Measurements from ENCODE around the gene TMPO. TPM values are rescaled to one million over a fixed set of nuclear protein-coding genes. Genes with fewer than 3 reads are reported as not detected.

Gene TMPO
- total RNA-seq, 1 experiment from 2014 or later = 212 TPM

DNA sequence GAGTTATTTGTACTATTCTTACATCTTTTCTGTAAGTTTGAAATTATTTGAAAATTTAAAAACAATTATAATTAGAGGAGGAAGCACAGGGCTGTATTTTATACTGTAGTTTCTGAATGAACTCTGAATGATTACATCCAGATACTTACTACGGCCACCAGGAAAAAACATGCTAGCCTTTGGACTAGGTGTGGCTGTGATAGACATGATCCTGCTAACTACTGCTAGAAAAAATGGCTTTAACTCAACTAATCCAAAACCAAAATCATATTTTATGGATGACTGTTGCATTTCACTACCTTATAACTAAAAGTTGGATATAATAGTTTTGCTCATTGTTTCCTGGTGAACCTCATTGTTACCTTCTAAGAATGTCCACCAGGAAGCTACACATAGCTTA is 63.0 kb downstream of the TMPO start:
- peaks cover 44% of the 10 kb centered on the region for H3K4me1 ChIP-seq
- no peaks in the 10 kb centered on the region for H3K36me3 ChIP-seq (ENCODE audit: control insufficient read depth, insufficient read depth, low read length)
- H3K27me3 ChIP-seq (replicated peaks; ENCODE audit: control insufficient read depth, insufficient read depth, low read length) = no peaks in the 10 kb centered on the region
- H3K4me3 ChIP-seq (ENCODE audit: low read depth, low read length) = no peak overlapping the region
- no peaks in the 10 kb centered on the region for H3K9me3 ChIP-seq
- Mint-ChIP-seq H3K27ac (ENCODE audit: unreplicated experiment) (no peak overlapping the region), H3K27me3 (ENCODE audit: insufficient read depth, unreplicated experiment) (no peaks in the 10 kb centered on the region), H3K4me3 (ENCODE audit: unreplicated experiment) (no peak overlapping the region), H3K9me3 (ENCODE audit: unreplicated experiment) (no peaks in the 10 kb centered on the region), H3K4me1 (ENCODE audit: low read depth, unreplicated experiment) (peaks cover 14% of the 10 kb centered on the region), H3K36me3 (ENCODE audit: insufficient read depth, unreplicated experiment) (no peaks in the 10 kb centered on the region)
- BruUV-seq (replicated peaks) = no TSS peak
- intact Hi-C loops (cut with micrococcal nuclease; ENCODE audit: unreplicated experiment) = no loop called here
- POLR2A ChIA-PET = interaction anchor here (1.6 kb wide), 1 partner anchor 15 kb away, joined by 10 read pairs; the partner anchor contains the start of gene SLC25A3
- no peak for DNase-seq
- CTCF ChIA-PET = interaction anchor here (1.2 to 2.6 kb wide), 2 partner anchors 12 to 13 kb away, joined by 4 to 8 read pairs; no protein-coding TSS in a partner anchor
- TF ChIP-seq, protein P1, sequence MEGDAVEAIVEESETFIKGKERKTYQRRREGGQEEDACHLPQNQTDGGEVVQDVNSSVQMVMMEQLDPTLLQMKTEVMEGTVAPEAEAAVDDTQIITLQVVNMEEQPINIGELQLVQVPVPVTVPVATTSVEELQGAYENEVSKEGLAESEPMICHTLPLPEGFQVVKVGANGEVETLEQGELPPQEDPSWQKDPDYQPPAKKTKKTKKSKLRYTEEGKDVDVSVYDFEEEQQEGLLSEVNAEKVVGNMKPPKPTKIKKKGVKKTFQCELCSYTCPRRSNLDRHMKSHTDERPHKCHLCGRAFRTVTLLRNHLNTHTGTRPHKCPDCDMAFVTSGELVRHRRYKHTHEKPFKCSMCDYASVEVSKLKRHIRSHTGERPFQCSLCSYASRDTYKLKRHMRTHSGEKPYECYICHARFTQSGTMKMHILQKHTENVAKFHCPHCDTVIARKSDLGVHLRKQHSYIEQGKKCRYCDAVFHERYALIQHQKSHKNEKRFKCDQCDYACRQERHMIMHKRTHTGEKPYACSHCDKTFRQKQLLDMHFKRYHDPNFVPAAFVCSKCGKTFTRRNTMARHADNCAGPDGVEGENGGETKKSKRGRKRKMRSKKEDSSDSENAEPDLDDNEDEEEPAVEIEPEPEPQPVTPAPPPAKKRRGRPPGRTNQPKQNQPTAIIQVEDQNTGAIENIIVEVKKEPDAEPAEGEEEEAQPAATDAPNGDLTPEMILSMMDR (IDR thresholded peaks at IDR 0.05; ENCODE audit: insufficient read depth in 1 of 2, low read depth in 1 of 2, low read length in 1 of 2, severe bottlenecking in 1 of 2, unreplicated experiment in 1 of 2) = no peak

DNA sequence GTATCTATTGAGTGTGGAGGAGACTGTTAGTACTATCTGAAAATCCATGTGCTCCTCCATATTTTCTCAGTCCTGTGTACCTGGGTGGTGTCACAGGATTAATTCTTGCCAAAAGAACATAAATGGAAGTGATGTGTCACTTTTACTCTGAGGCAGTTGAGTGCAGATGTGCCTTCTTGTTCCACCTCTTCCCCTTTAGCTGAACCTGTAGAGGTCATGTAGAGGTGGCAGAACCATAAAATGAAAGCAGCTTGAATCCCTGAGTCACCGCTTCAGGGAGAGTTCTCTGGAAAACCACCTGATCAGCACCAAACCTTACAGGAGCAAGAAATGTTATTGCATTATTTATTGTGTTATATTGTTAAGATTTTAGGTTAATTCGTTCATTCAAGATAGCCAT is 63.4 kb downstream of the TMPO start:
- POLR2A ChIA-PET = interaction anchor here (1.6 kb wide), 1 partner anchor 15 kb away, joined by 10 read pairs; the partner anchor contains the start of gene SLC25A3

DNA sequence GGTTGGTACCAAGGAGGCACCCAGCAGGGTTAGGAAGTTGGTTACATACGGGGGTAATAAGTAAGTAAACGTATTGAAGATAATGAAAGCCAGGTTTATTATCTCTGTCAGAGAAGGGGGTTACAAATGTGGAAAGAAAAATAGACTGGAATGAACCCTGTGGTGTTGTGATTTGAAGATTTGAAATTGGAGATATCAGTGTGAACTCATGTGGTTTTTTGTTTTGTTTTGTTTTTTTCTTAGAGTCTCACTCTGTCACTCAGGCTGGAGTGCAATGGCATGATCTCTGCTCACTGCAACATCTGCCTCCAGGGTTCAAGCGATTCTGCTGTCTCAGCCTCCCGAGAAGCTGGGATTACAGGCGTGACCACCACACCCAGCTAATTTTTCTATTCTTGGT is 64.0 kb downstream of the TMPO start:
- intact Hi-C loops (cut with micrococcal nuclease; ENCODE audit: unreplicated experiment) = loop anchor here (1.0 kb wide), 1 partner anchor 35 kb away; no protein-coding TSS in a partner anchor
- H3K27ac Mint-ChIP-seq (ENCODE audit: unreplicated experiment) = no peak overlapping the region
- TF ChIP-seq, protein P1 (IDR thresholded peaks at IDR 0.05; ENCODE audit: insufficient read depth in 1 of 2, low read depth in 1 of 2, low read length in 1 of 2, severe bottlenecking in 1 of 2, unreplicated experiment in 1 of 2) = no peak
- Histone ChIP-seq H3K9me3 (no peaks in the 10 kb centered on the region), H3K36me3 (ENCODE audit: control insufficient read depth, insufficient read depth, low read length) (no peaks in the 10 kb centered on the region), H3K4me1 (peaks cover 35% of the 10 kb centered on the region), H3K4me3 (ENCODE audit: low read depth, low read length) (no peak overlapping the region), H3K27me3 (replicated peaks; ENCODE audit: control insufficient read depth, insufficient read depth, low read length) (no peaks in the 10 kb centered on the region)
- H3K4me3 Mint-ChIP-seq (ENCODE audit: unreplicated experiment) = no peak overlapping the region
- ChIA-PET CTCF (interaction anchor here (1.2 to 2.6 kb wide), 2 partner anchors 12 kb away, joined by 4 to 8 read pairs; no protein-coding TSS in a partner anchor), POLR2A (interaction anchor here (1.6 kb wide), 1 partner anchor 14 kb away, joined by 10 read pairs; the partner anchor contains the start of gene SLC25A3)
- no TSS peak for BruUV-seq (replicated peaks)
- DNase-seq = no peak
- peaks cover 14% of the 10 kb centered on the region for H3K4me1 Mint-ChIP-seq (ENCODE audit: low read depth, unreplicated experiment)
- no peaks in the 10 kb centered on the region for H3K27me3 Mint-ChIP-seq (ENCODE audit: insufficient read depth, unreplicated experiment)
- H3K9me3 Mint-ChIP-seq (ENCODE audit: unreplicated experiment) = no peaks in the 10 kb centered on the region
- no peaks in the 10 kb centered on the region for H3K36me3 Mint-ChIP-seq (ENCODE audit: insufficient read depth, unreplicated experiment)

More for the DNA sequence above, 63.4 kb downstream of the TMPO start:
- TF ChIP-seq, protein P1 (IDR thresholded peaks at IDR 0.05; ENCODE audit: insufficient read depth in 1 of 2, low read depth in 1 of 2, low read length in 1 of 2, severe bottlenecking in 1 of 2, unreplicated experiment in 1 of 2) = no peak
- peaks cover 14% of the 10 kb centered on the region for H3K4me1 Mint-ChIP-seq (ENCODE audit: low read depth, unreplicated experiment)
- DNase-seq = no peak
- peaks cover 39% of the 10 kb centered on the region for H3K4me1 ChIP-seq
- no peak overlapping the region for H3K4me3 Mint-ChIP-seq (ENCODE audit: unreplicated experiment)
- intact Hi-C loops (cut with micrococcal nuclease; ENCODE audit: unreplicated experiment) = loop anchor here (1.0 kb wide), 1 partner anchor 35 kb away; no protein-coding TSS in a partner anchor
- no peaks in the 10 kb centered on the region for H3K9me3 Mint-ChIP-seq (ENCODE audit: unreplicated experiment)
- H3K27ac Mint-ChIP-seq (ENCODE audit: unreplicated experiment) = no peak overlapping the region
- H3K36me3 ChIP-seq (ENCODE audit: control insufficient read depth, insufficient read depth, low read length) = no peaks in the 10 kb centered on the region
- no TSS peak for BruUV-seq (replicated peaks)
- no peaks in the 10 kb centered on the region for H3K27me3 ChIP-seq (replicated peaks; ENCODE audit: control insufficient read depth, insufficient read depth, low read length)
- H3K9me3 ChIP-seq = no peaks in the 10 kb centered on the region
- no peak overlapping the region for H3K4me3 ChIP-seq (ENCODE audit: low read depth, low read length)
- H3K36me3 Mint-ChIP-seq (ENCODE audit: insufficient read depth, unreplicated experiment) = no peaks in the 10 kb centered on the region
- no peaks in the 10 kb centered on the region for H3K27me3 Mint-ChIP-seq (ENCODE audit: insufficient read depth, unreplicated experiment)
- CTCF ChIA-PET = interaction anchor here (1.2 to 2.6 kb wide), 2 partner anchors 12 kb away, joined by 4 to 8 read pairs; no protein-coding TSS in a partner anchor
